ENCODE results near the gene DENND2D.

DENND2D gene

GRCh38 chr1:111242805-111243523 is 42.5 kb upstream of the DENND2D start:
- ChIA-PET POLR2A (no interaction called here), CTCF (interaction anchor here (0.7 kb wide), 1 partner anchor 25 kb away, joined by 4 read pairs; no protein-coding TSS in a partner anchor)
- no peaks in the 10 kb centered on the region for H3K4me1 ChIP-seq (ENCODE audit: control insufficient read depth, insufficient read depth, low read length)
- no peaks in the 10 kb centered on the region for H3K36me3 ChIP-seq (ENCODE audit: control insufficient read depth in 2 of 2, insufficient read depth in 1 of 2, low read length in 2 of 2)
- no peak overlapping the region for H3K27ac ChIP-seq (ENCODE audit: extremely low read depth, low read depth, low read length)
- TF ChIP-seq SCRT1 (tag by site-specific recombination; IDR thresholded peaks at IDR 0.05; ENCODE audit: borderline replicate concordance), result no peak
- no peak for TF ChIP-seq ZNF623 (tag by site-specific recombination; IDR thresholded peaks at IDR 0.05)
- TF ChIP-seq CTCF (tag by site-specific recombination; IDR thresholded peaks at IDR 0.05), result no peak
- TF ChIP-seq ZNF843 (tag by site-specific recombination; IDR thresholded peaks at IDR 0.05), result no peak
- TF ChIP-seq ZNF510 (tag by site-specific recombination; IDR thresholded peaks at IDR 0.05; ENCODE audit: insufficient replicate concordance), result no peak
- TF ChIP-seq ZNF133 (tag by site-specific recombination; IDR thresholded peaks at IDR 0.05), result no peak
- TF ChIP-seq, protein P1, sequence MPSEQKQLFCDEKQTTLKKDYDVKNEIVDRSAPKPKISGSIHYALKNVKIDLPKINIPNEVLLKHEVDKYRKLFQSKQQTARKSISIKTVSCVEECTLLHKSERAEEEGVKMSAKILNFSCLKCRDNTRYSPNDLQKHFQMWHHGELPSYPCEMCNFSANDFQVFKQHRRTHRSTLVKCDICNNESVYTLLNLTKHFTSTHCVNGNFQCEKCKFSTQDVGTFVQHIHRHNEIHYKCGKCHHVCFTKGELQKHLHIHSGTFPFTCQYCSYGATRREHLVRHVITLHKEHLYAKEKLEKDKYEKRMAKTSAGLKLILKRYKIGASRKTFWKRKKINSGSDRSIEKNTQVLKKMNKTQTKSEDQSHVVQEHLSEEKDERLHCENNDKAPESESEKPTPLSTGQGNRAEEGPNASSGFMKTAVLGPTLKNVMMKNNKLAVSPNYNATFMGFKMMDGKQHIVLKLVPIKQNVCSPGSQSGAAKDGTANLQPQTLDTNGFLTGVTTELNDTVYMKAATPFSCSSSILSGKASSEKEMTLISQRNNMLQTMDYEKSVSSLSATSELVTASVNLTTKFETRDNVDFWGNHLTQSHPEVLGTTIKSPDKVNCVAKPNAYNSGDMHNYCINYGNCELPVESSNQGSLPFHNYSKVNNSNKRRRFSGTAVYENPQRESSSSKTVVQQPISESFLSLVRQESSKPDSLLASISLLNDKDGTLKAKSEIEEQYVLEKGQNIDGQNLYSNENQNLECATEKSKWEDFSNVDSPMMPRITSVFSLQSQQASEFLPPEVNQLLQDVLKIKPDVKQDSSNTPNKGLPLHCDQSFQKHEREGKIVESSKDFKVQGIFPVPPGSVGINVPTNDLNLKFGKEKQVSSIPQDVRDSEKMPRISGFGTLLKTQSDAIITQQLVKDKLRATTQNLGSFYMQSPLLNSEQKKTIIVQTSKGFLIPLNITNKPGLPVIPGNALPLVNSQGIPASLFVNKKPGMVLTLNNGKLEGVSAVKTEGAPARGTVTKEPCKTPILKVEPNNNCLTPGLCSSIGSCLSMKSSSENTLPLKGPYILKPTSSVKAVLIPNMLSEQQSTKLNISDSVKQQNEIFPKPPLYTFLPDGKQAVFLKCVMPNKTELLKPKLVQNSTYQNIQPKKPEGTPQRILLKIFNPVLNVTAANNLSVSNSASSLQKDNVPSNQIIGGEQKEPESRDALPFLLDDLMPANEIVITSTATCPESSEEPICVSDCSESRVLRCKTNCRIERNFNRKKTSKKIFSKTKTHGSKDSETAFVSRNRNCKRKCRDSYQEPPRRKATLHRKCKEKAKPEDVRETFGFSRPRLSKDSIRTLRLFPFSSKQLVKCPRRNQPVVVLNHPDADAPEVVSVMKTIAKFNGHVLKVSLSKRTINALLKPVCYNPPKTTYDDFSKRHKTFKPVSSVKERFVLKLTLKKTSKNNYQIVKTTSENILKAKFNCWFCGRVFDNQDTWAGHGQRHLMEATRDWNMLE (tag by site-specific recombination; conservative IDR thresholded peaks at IDR 0.05; ENCODE audit: low read depth), result no peak
- TF ChIP-seq ZNF211 (tag by site-specific recombination; IDR thresholded peaks at IDR 0.05; ENCODE audit: low read depth), result no peak
- no peak for TF ChIP-seq ZNF140 (tag by site-specific recombination; IDR thresholded peaks at IDR 0.05)
- no peak for TF ChIP-seq ZNF629 (tag by site-specific recombination; IDR thresholded peaks at IDR 0.05)
- TF ChIP-seq HOXC10 (CRISPR knock-in tag; IDR thresholded peaks at IDR 0.05), result no peak
- no peak for TF ChIP-seq GLIS1 (tag by site-specific recombination; IDR thresholded peaks at IDR 0.05)
- TF ChIP-seq ZNF416 (tag by site-specific recombination; IDR thresholded peaks at IDR 0.05), result no peak
- TF ChIP-seq, protein P2, sequence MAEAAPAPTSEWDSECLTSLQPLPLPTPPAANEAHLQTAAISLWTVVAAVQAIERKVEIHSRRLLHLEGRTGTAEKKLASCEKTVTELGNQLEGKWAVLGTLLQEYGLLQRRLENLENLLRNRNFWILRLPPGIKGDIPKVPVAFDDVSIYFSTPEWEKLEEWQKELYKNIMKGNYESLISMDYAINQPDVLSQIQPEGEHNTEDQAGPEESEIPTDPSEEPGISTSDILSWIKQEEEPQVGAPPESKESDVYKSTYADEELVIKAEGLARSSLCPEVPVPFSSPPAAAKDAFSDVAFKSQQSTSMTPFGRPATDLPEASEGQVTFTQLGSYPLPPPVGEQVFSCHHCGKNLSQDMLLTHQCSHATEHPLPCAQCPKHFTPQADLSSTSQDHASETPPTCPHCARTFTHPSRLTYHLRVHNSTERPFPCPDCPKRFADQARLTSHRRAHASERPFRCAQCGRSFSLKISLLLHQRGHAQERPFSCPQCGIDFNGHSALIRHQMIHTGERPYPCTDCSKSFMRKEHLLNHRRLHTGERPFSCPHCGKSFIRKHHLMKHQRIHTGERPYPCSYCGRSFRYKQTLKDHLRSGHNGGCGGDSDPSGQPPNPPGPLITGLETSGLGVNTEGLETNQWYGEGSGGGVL (tag by site-specific recombination; IDR thresholded peaks at IDR 0.05), result no peak
- no peaks in the 10 kb centered on the region for H3K9me3 ChIP-seq (ENCODE audit: control insufficient read depth, insufficient read depth, low read depth, low read length)
- H3K4me3 ChIP-seq (ENCODE audit: low read depth, low read length), result no peak overlapping the region

DNA sequence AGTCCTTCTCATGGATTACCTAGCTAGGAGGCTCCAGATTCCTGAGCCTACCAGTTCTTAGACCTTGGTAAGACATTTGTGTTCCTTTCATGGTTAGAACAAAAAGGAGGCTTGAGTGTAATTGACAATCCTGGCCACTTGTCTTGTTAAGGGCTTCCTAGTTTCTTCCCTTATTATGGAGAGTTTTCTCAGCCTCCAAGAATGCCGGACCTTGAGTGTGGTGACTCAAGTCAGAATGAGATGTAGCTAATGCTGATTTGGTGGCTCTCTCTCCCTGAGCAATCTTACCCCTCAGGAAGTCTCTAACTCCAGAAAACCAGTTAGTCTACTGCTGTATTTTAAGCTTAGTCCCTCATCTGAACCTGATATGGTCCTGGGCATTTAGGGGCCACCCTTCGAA is 41.4 kb upstream of the DENND2D start:
- CTCF ChIA-PET, result no interaction called here
- H3K4me3 ChIP-seq (ENCODE audit: low read depth, low read length), result no peak overlapping the region
- no peaks in the 10 kb centered on the region for H3K9me3 ChIP-seq (ENCODE audit: control insufficient read depth, insufficient read depth, low read depth, low read length)
- no peaks in the 10 kb centered on the region for H3K4me1 ChIP-seq (ENCODE audit: control insufficient read depth, insufficient read depth, low read length)
- H3K27ac ChIP-seq (ENCODE audit: extremely low read depth, low read depth, low read length), result no peak overlapping the region
- POLR2A ChIA-PET, result no interaction called here
- H3K36me3 ChIP-seq (ENCODE audit: control insufficient read depth in 2 of 2, insufficient read depth in 1 of 2, low read length in 2 of 2), result no peaks in the 10 kb centered on the region
- no peak for TF ChIP-seq ZNF211 (tag by site-specific recombination; IDR thresholded peaks at IDR 0.05; ENCODE audit: low read depth)
- no peak for TF ChIP-seq ZNF23 (tag by site-specific recombination; IDR thresholded peaks at IDR 0.05; ENCODE audit: borderline replicate concordance)
- TF ChIP-seq GLI4 (tag by site-specific recombination; IDR thresholded peaks at IDR 0.05), result no peak
- TF ChIP-seq, protein P3, sequence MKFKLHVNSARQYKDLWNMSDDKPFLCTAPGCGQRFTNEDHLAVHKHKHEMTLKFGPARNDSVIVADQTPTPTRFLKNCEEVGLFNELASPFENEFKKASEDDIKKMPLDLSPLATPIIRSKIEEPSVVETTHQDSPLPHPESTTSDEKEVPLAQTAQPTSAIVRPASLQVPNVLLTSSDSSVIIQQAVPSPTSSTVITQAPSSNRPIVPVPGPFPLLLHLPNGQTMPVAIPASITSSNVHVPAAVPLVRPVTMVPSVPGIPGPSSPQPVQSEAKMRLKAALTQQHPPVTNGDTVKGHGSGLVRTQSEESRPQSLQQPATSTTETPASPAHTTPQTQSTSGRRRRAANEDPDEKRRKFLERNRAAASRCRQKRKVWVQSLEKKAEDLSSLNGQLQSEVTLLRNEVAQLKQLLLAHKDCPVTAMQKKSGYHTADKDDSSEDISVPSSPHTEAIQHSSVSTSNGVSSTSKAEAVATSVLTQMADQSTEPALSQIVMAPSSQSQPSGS (tag by site-specific recombination; IDR thresholded peaks at IDR 0.05; ENCODE audit: low read depth), result no peak
- no peak for TF ChIP-seq KLF17 (tag by site-specific recombination; IDR thresholded peaks at IDR 0.05)
- TF ChIP-seq, protein P4, sequence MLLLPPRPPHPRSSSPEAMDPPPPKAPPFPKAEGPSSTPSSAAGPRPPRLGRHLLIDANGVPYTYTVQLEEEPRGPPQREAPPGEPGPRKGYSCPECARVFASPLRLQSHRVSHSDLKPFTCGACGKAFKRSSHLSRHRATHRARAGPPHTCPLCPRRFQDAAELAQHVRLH (tag by site-specific recombination; IDR thresholded peaks at IDR 0.05), result no peak
- TF ChIP-seq ZNF626 (tag by site-specific recombination; IDR thresholded peaks at IDR 0.05), result no peak
- no peak for TF ChIP-seq KLF1 (tag by site-specific recombination; IDR thresholded peaks at IDR 0.05)
- TF ChIP-seq ZNF660 (tag by site-specific recombination; IDR thresholded peaks at IDR 0.05), result no peak
- no peak for TF ChIP-seq ZNF48 (tag by site-specific recombination; IDR thresholded peaks at IDR 0.05)
- TF ChIP-seq ZNF76 (tag by site-specific recombination; IDR thresholded peaks at IDR 0.05; ENCODE audit: borderline replicate concordance, low read depth), result no peak
